Activated T-cell treated with anti-CD3 and anti-CD28 coated beads, Interleukin-2, amount 50 U/mL, for 1 hour (primary cell): ENCODE data around the gene KRTAP10-8.
"Not testable (repeated sequence)": the region's sequence is repeated elsewhere in the genome, so short reads cannot be mapped to it uniquely, and the experiment has no call there.

Source experiments
- DNase-seq: peaks from one replicate; pipeline ENCODE4 v3.0.0-alpha.2; 2020

The KRTAP10-8 gene

GRCh38 chr21:44619886-44620285 lies 8.0 kb downstream of the KRTAP10-8 start:
- no peak for DNase-seq

GRCh38 chr21:44623575-44623974 lies 11.7 kb downstream of the KRTAP10-8 start:
- DNase-seq: no peak

- DNase-seq: no peak
These were observed 13.9 kb downstream of the KRTAP10-8 start for GRCh38 chr21:44625756-44626155.

GRCh38 chr21:44626262-44626661 lies 14.4 kb downstream of the KRTAP10-8 start:
- no peak for DNase-seq

GRCh38 chr21:44626673-44627143 lies 14.8 kb downstream of the KRTAP10-8 start, which contains the start of gene KRTAP10-9:
KRTAP10-9 (plus strand) TSS chr21:44627093; CDS start chr21:44627172, 79 bp downstream.
- no peak for DNase-seq

GRCh38 chr21:44627181-44627822 lies 15.4 kb downstream of the KRTAP10-8 start:
- not testable (repeated sequence) for DNase-seq

GRCh38 chr21:44627831-44628233 lies 16.0 kb downstream of the KRTAP10-8 start:
- DNase-seq: not testable (repeated sequence)

- no peak for DNase-seq
These were observed 17.0 kb downstream of the KRTAP10-8 start for GRCh38 chr21:44628707-44629391.

GRCh38 chr21:44630440-44630839 lies 18.6 kb downstream of the KRTAP10-8 start:
- no peak for DNase-seq

- no peak for DNase-seq
These were observed 20.2 kb downstream of the KRTAP10-8 start for GRCh38 chr21:44632067-44632466.

- no peak for DNase-seq
These were observed 24.5 kb downstream of the KRTAP10-8 start for GRCh38 chr21:44636209-44637017.

- DNase-seq: no peak
These were observed 25.4 kb downstream of the KRTAP10-8 start, which contains the start of gene KRTAP10-10 for GRCh38 chr21:44637018-44637850. KRTAP10-10 (plus strand) TSS chr21:44637356; CDS start chr21:44637418, 62 bp downstream.

GRCh38 chr21:44637851-44638348 lies 26.0 kb downstream of the KRTAP10-8 start:
- DNase-seq: not testable (repeated sequence)

GRCh38 chr21:44638506-44639330 lies 26.8 kb downstream of the KRTAP10-8 start:
- not testable (repeated sequence) for DNase-seq

- DNase-seq: no peak
These were observed 27.4 kb downstream of the KRTAP10-8 start for GRCh38 chr21:44639331-44639655.

- DNase-seq: no peak
These were observed 28.9 kb downstream of the KRTAP10-8 start for GRCh38 chr21:44640761-44641160.

- no peak for DNase-seq
These were observed 31.9 kb downstream of the KRTAP10-8 start for GRCh38 chr21:44643741-44644310.

GRCh38 chr21:44644878-44645277 lies 33.0 kb downstream of the KRTAP10-8 start:
- no peak for DNase-seq

- not testable (repeated sequence) for DNase-seq
These were observed 34.7 kb downstream of the KRTAP10-8 start, which contains the start of gene KRTAP10-11 for GRCh38 chr21:44646366-44647221. KRTAP10-11 (plus strand) TSS chr21:44646414; CDS start chr21:44646459, 45 bp downstream.

- DNase-seq: no peak
These were observed 35.3 kb downstream of the KRTAP10-8 start for GRCh38 chr21:44647222-44647552.
